Umbilical cord (tissue), 2 donors: ENCODE measurements around the gene TCF19. TPM values are rescaled to one million over a fixed set of nuclear protein-coding genes. Genes with fewer than 3 reads are reported as not detected.
"Not testable (repeated sequence)": the region's sequence is repeated elsewhere in the genome, so short reads cannot be mapped to it uniquely, and the experiment has no call there.

ENCODE experiments used
- DNase-seq: peaks from one replicate; pipeline ENCODE4 v3.0.0-alpha.2; 2015; ENCODE audit warnings: low spot score
- total RNA-seq: library from RNA; depleted of rRNA; stranded (reverse); fragments of >200 nt; gene quantifications from one replicate; pipeline ENCODE4 v1.2.3, GENCODE V29; 2014; ENCODE audit warnings: low replicate concordance; ENCODE audit not compliant: insufficient read depth

TCF19 gene
- total RNA-seq, 1 donor from 2014 or later = 6.5 TPM

- DNase-seq = peak; percentile 11
Observed at GRCh38 chr6:31158863-31159855, 770 bp downstream of the TCF19 start.

- DNase-seq = no peak
Observed at GRCh38 chr6:31161216-31162126, 3.1 kb downstream of the TCF19 start.

- no peak for DNase-seq
Observed at GRCh38 chr6:31162463-31163165, 4.2 kb downstream of the TCF19 start.

- DNase-seq = no peak
Observed at GRCh38 chr6:31163922-31164321, 5.5 kb downstream of the TCF19 start.

- not testable (repeated sequence) for DNase-seq
Observed at GRCh38 chr6:31164475-31165063, 6.2 kb downstream of the TCF19 start.

GRCh38 chr6:31165064-31165832 is 6.9 kb downstream of the TCF19 start:
- DNase-seq = not testable (repeated sequence)

- DNase-seq = no peak
Observed at GRCh38 chr6:31165986-31166385, 7.6 kb downstream of the TCF19 start.

GRCh38 chr6:31168606-31169005 is 10.2 kb downstream of the TCF19 start:
- no peak for DNase-seq

- DNase-seq = no peak
Observed at GRCh38 chr6:31169123-31169857, 10.9 kb downstream of the TCF19 start.

GRCh38 chr6:31169858-31170599 is 11.6 kb downstream of the TCF19 start:
- DNase-seq = not testable (repeated sequence)

- no peak for DNase-seq
Observed at GRCh38 chr6:31170600-31170881, 12.2 kb downstream of the TCF19 start, which contains the start of gene POU5F1. Gene POU5F1, minus strand, starts transcription at chr6:31170682. Its CDS starts 62 bp downstream, at chr6:31170620.

GRCh38 chr6:31170987-31171671 is 12.7 kb downstream of the TCF19 start:
- no peak for DNase-seq

GRCh38 chr6:31171931-31172905 is 13.8 kb downstream of the TCF19 start:
- DNase-seq = no peak

GRCh38 chr6:31172973-31173384 is 14.6 kb downstream of the TCF19 start:
- DNase-seq = no peak

GRCh38 chr6:31173406-31173805 is 15.0 kb downstream of the TCF19 start:
- DNase-seq = no peak

GRCh38 chr6:31174378-31174777 is 16.0 kb downstream of the TCF19 start:
- DNase-seq = no peak

- DNase-seq = no peak
Observed at GRCh38 chr6:31175971-31176370, 17.6 kb downstream of the TCF19 start.
